H9 (cell line): ENCODE measurements around the gene NR1D1. TPM values are rescaled to one million over a fixed set of nuclear protein-coding genes. Genes with fewer than 3 reads are reported as not detected.

Experiments used
- DNase-seq: peaks from one replicate; pipeline ENCODE4 v3.0.0-alpha.2; 2017
- H2AFZ ChIP-seq: one replicate; pipeline ENCODE4 v1.6.1; 2013; ENCODE audit warnings: mild to moderate bottlenecking, low read length, control low read depth, moderate library complexity
- H2AK5ac ChIP-seq: 2 replicates; pipeline ENCODE4 v1.6.1; 2013; ENCODE audit warnings: low read length, control low read depth, mixed read lengths; ENCODE audit not compliant: insufficient read length
- H2BK120ac ChIP-seq: one replicate; pipeline ENCODE4 v1.6.1; 2013; ENCODE audit warnings: low read depth, mild to moderate bottlenecking, low read length, control low read depth, inconsistent platforms; ENCODE audit not compliant: poor library complexity, severe bottlenecking
- H2BK12ac ChIP-seq: 2 replicates; pipeline ENCODE4 v1.6.1; 2013; ENCODE audit warnings: low read length, control low read depth, mixed read lengths, low read depth; ENCODE audit not compliant: insufficient read length
- H2BK15ac ChIP-seq: 2 replicates; pipeline ENCODE4 v1.6.1; 2013; ENCODE audit warnings: low read depth, low read length, control low read depth
- H2BK20ac ChIP-seq: one replicate; pipeline ENCODE4 v1.6.1; 2013; ENCODE audit warnings: low read depth, mild to moderate bottlenecking, low read length, control low read depth, inconsistent platforms; ENCODE audit not compliant: poor library complexity, severe bottlenecking
- H2BK5ac ChIP-seq: 2 replicates; pipeline ENCODE4 v1.6.1; 2013; ENCODE audit warnings: low read length, control low read depth, mixed read lengths; ENCODE audit not compliant: insufficient read length
- H3K14ac ChIP-seq: 2 replicates; pipeline ENCODE4 v1.6.1; 2013; ENCODE audit warnings: low read length, control low read depth; ENCODE audit not compliant: insufficient read depth
- H3K18ac ChIP-seq: 2 replicates; pipeline ENCODE4 v1.6.1; 2013; ENCODE audit warnings: low read depth, mild to moderate bottlenecking, mixed read lengths, low read length, control low read depth; ENCODE audit not compliant: insufficient read length
- H3K23ac ChIP-seq: 2 replicates; pipeline ENCODE4 v1.6.1; 2013; ENCODE audit warnings: low read length, control low read depth, mixed read lengths, low read depth; ENCODE audit not compliant: insufficient read length
- H3K23me2 ChIP-seq: 2 replicates; pipeline ENCODE4 v1.6.1; 2013; ENCODE audit warnings: low read depth, mild to moderate bottlenecking, mixed read lengths, low read length, control low read depth; ENCODE audit not compliant: insufficient read length, poor library complexity, severe bottlenecking
- H3K27ac ChIP-seq: 2 replicates; pipeline ENCODE4 v1.5.1; 2013; ENCODE audit warnings: low read length, control low read depth, mixed read lengths, low read depth; ENCODE audit not compliant: insufficient read length
- H3K27me3 ChIP-seq: 2 replicates; pipeline ENCODE4 v1.6.1; 2013; ENCODE audit warnings: low read length, control low read depth, inconsistent platforms; ENCODE audit not compliant: insufficient read depth
- H3K4ac ChIP-seq: 2 replicates; pipeline ENCODE4 v1.6.1; 2013; ENCODE audit warnings: low read depth, mild to moderate bottlenecking, control low read depth, inconsistent platforms, low read length, moderate library complexity
- H3K4me1 ChIP-seq: 2 replicates; pipeline ENCODE4 v1.6.1; 2013; ENCODE audit warnings: low read length, control low read depth, inconsistent platforms; ENCODE audit not compliant: insufficient read depth
- H3K4me2 ChIP-seq: 2 replicates; pipeline ENCODE4 v1.6.1; 2013; ENCODE audit warnings: low read length, control low read depth, mixed read lengths; ENCODE audit not compliant: insufficient read length, insufficient read depth
- H3K56ac ChIP-seq: 2 replicates; pipeline ENCODE4 v1.6.1; 2013; ENCODE audit warnings: low read depth, mild to moderate bottlenecking, mixed read lengths, low read length, control low read depth; ENCODE audit not compliant: insufficient read length
- H3K79me1 ChIP-seq: 2 replicates; pipeline ENCODE4 v1.6.1; 2013; ENCODE audit warnings: low read depth, mild to moderate bottlenecking, moderate library complexity, low read length, control low read depth, inconsistent platforms; ENCODE audit not compliant: insufficient read depth, poor library complexity, severe bottlenecking
- H3K79me2 ChIP-seq: 2 replicates; pipeline ENCODE4 v1.6.1; 2013; ENCODE audit warnings: low read length, control low read depth, inconsistent platforms; ENCODE audit not compliant: insufficient read depth
- H3K9ac ChIP-seq: 2 replicates; pipeline ENCODE4 v1.6.1; 2013; ENCODE audit warnings: low read length, control low read depth, mixed read lengths; ENCODE audit not compliant: insufficient read length; ENCODE audit errors: extremely low read depth
- H3K9me3 ChIP-seq: one replicate; pipeline ENCODE4 v1.6.1; 2013; ENCODE audit warnings: low read depth, low read length, inconsistent platforms; ENCODE audit not compliant: control insufficient read depth
- H3T11ph ChIP-seq: one replicate; pipeline ENCODE4 v1.6.1; 2013; ENCODE audit warnings: mild to moderate bottlenecking, low read length, control low read depth, inconsistent platforms
- H4K20me1 ChIP-seq: one replicate; pipeline ENCODE4 v1.6.1; 2013; ENCODE audit not compliant: control insufficient read depth, insufficient read length, insufficient read depth
- H4K5ac ChIP-seq: 2 replicates; pipeline ENCODE4 v1.6.1; 2013; ENCODE audit warnings: low read depth, mild to moderate bottlenecking, mixed read lengths, low read length, control low read depth; ENCODE audit not compliant: insufficient read length
- H4K8ac ChIP-seq: replicated peaks from 2 replicates; pipeline ENCODE4 v1.6.1; 2013; ENCODE audit warnings: low read length, control low read depth, mixed read lengths, low read depth; ENCODE audit not compliant: insufficient read length
- H4K91ac ChIP-seq: 2 replicates; pipeline ENCODE4 v1.6.1; 2013; ENCODE audit warnings: low read depth, mild to moderate bottlenecking, moderate library complexity, mixed read lengths, low read length, control low read depth; ENCODE audit not compliant: insufficient read length
- H3K27ac Mint-ChIP-seq, 3 experiments: 2 replicates in 2 of 3; 3 replicates in 1 of 3; pipeline ENCODE4 v1.8.0; 2020 to 2021; ENCODE audit warnings: mixed read lengths in 3 of 3, mild to moderate bottlenecking in 1 of 3, moderate library complexity in 1 of 3
- H3K27me3 Mint-ChIP-seq: 2 replicates; pipeline ENCODE4 v1.8.0; 2021; ENCODE audit warnings: low read depth, mild to moderate bottlenecking, moderate library complexity, mixed read lengths
- H3K36me3 Mint-ChIP-seq, 3 experiments: 2 replicates in 2 of 3; 3 replicates in 1 of 3; pipeline ENCODE4 v1.8.0; 2020 to 2021; ENCODE audit warnings: low read depth in 3 of 3, mixed read lengths in 3 of 3; ENCODE audit not compliant: insufficient read depth in 1 of 3
- H3K4me1 Mint-ChIP-seq, 2 experiments: 2 replicates each; pipeline ENCODE4 v1.8.0; 2020; ENCODE audit warnings: mixed read lengths in 2 of 2
- H3K4me3 Mint-ChIP-seq, 2 experiments: 2 replicates in 1 of 2; 3 replicates in 1 of 2; pipeline ENCODE4 v1.8.0; 2020 to 2021; ENCODE audit warnings: mild to moderate bottlenecking in 2 of 2, mixed read lengths in 2 of 2, moderate library complexity in 1 of 2
- H3K9me3 Mint-ChIP-seq, 2 experiments: 2 replicates in 1 of 2; 3 replicates in 1 of 2; pipeline ENCODE4 v1.8.0; 2020; ENCODE audit warnings: mild to moderate bottlenecking in 2 of 2, mixed read lengths in 2 of 2, moderate library complexity in 1 of 2
- CTCF ChIP-seq: fragments of 200-600 bp; sonication (generic); conservative IDR thresholded peaks from 3 replicates; pipeline ENCODE4 v1.8.0; 2021; ENCODE audit warnings: antibody characterized with exemption, mild to moderate bottlenecking
- WGBS: extraction: QIAGEN DNeasy Blood & Tissue Kit; methylation state at CpG from one replicate; pipeline ENCODE4 v1.1.7; 2013; ENCODE audit warnings: missing lambda C conversion rate, low lambda C conversion rate, mixed read lengths; ENCODE audit not compliant: insufficient read length; ENCODE audit errors: extremely low coverage; 5-methylcytosine and 5-hydroxymethylcytosine counted together
- total RNA-seq: library from RNA; stranded (reverse); gene quantifications from 2 replicates; pipeline ENCODE4 v1.2.1, GENCODE V29; 2021

NR1D1 gene
- total RNA-seq, 1 experiment from 2014 or later: 8.6 TPM

GRCh38 chr17:40075942-40076498 is 24.4 kb downstream of the NR1D1 start:
- Histone ChIP-seq H3K4me1 (peaks cover 4% of the 10 kb centered on the region; the same call in 1 of the 2 replicates), H3K23ac (no peak overlapping the region), H3K79me1 (no peaks in the 10 kb centered on the region), H3K9ac (no peak overlapping the region), H4K5ac (no peak overlapping the region), H4K91ac (no peak overlapping the region), H3K79me2 (no peaks in the 10 kb centered on the region), H2AFZ (no peak overlapping the region), H2BK15ac (no peak overlapping the region), H2BK12ac (no peak overlapping the region), H3K23me2 (no peaks in the 10 kb centered on the region), H3T11ph (no peak overlapping the region), H3K56ac (no peak overlapping the region), H3K14ac (no peak overlapping the region), H3K27ac (no peak overlapping the region), H3K9me3 (no peaks in the 10 kb centered on the region), H2BK20ac (no peak overlapping the region), H2BK5ac (no peak overlapping the region), H4K8ac (no peak overlapping the region), H3K18ac (no peak overlapping the region), H3K4me2 (no peak overlapping the region), H4K20me1 (no peaks in the 10 kb centered on the region), H3K4ac (no peak overlapping the region), H2AK5ac (no peak overlapping the region), H2BK120ac (no peak overlapping the region), H3K27me3 (no peaks in the 10 kb centered on the region)
- Mint-ChIP-seq H3K4me3 (no peak overlapping the region), H3K4me1 (peaks cover 30 to 47% of the 10 kb centered on the region in 2 experiments), H3K9me3 (no peaks in the 10 kb centered on the region), H3K27ac (peak overlapping the region in 1 of 3 experiments; percentile 6; a peak in 3 of 7 replicates), H3K36me3 (peaks cover 0 to 7% (median 4%) of the 10 kb centered on the region in 3 experiments; a peak in 2 of 7 replicates), H3K27me3 (no peaks in the 10 kb centered on the region; the same call in 1 of the 2 replicates)
- WGBS: no CpG with 5 or more reads among the region's 8 CpGs
- no peak for TF ChIP-seq CTCF
- no peak for DNase-seq
